Measurements from ENCODE around the gene DOP1A.

DNA sequence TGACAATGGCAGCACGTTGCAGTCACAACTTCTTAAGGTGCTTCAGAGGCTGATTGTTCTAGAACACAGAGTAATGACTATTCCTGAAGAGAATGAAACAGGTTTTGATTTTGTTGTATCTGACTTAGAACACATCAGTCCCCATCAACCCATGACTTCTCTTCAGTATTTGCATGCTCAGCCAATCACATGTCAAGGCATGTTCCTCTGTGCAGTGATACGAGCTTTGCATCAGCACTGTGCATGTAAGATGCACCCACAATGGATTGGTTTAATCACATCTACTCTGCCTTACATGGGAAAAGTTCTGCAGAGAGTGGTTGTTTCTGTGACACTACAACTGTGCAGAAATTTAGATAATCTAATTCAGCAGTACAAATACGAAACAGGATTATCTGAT is 71.3 kb downstream of the DOP1A start:
- no peak for TF ChIP-seq POLR2A (IDR thresholded peaks at IDR 0.05)
- TF ChIP-seq, protein P1, sequence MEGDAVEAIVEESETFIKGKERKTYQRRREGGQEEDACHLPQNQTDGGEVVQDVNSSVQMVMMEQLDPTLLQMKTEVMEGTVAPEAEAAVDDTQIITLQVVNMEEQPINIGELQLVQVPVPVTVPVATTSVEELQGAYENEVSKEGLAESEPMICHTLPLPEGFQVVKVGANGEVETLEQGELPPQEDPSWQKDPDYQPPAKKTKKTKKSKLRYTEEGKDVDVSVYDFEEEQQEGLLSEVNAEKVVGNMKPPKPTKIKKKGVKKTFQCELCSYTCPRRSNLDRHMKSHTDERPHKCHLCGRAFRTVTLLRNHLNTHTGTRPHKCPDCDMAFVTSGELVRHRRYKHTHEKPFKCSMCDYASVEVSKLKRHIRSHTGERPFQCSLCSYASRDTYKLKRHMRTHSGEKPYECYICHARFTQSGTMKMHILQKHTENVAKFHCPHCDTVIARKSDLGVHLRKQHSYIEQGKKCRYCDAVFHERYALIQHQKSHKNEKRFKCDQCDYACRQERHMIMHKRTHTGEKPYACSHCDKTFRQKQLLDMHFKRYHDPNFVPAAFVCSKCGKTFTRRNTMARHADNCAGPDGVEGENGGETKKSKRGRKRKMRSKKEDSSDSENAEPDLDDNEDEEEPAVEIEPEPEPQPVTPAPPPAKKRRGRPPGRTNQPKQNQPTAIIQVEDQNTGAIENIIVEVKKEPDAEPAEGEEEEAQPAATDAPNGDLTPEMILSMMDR (IDR thresholded peaks at IDR 0.05) = no peak

Data from Peyer's patch (tissue), 4 donors.